PC-3 (cell line): ENCODE data around the gene FUBP3. TPM values are rescaled to one million over a fixed set of nuclear protein-coding genes. Genes with fewer than 3 reads are reported as not detected.

Experiments
- ATAC-seq: fragments of 200-7000 bp; cut with Tn5 transposase; 2 replicates; pipeline ENCODE4 v1.9.1; 2020; ENCODE audit warnings: mild to moderate bottlenecking, moderate library complexity
- BruUV-seq: library from RNA; stranded (reverse); fragments of 400-500 nt; replicated peaks from 2 replicates; lab custom pipeline; 2021; lab: Mats Ljungman, UMichigan
- CTCF ChIA-PET: fragments of 300-600 bp; sonication (Branson Sonifier 250); formaldehyde crosslinking; loops from one replicate; lab custom pipeline; 2022; ENCODE audit warnings: antibody characterized with exemption; lab: Charles Lee
- POLR2A ChIA-PET: fragments of 300-600 bp; sonication (Branson Sonifier 250); formaldehyde crosslinking; loops from one replicate; lab custom pipeline; 2022; ENCODE audit warnings: antibody characterized with exemption; ENCODE audit not compliant: unreplicated experiment; lab: Charles Lee
- DNase-seq: peaks from one replicate; pipeline ENCODE4 v3.0.0-alpha.2; 2015
- H2AFZ ChIP-seq: fragments of 300-600 bp; sonication (generic); 2 replicates; pipeline ENCODE4 v1.6.0; 2016; ENCODE audit warnings: antibody characterized with exemption, low read length
- H3F3A ChIP-seq: fragments of 300-600 bp; sonication (generic); one replicate; pipeline ENCODE4 v1.6.0; 2017; ENCODE audit warnings: antibody characterized with exemption, low read length, control low read depth, mild to moderate bottlenecking; ENCODE audit not compliant: unreplicated experiment
- H3K27ac ChIP-seq: fragments of 300-600 bp; sonication (generic); 2 replicates; pipeline ENCODE4 v1.5.1; 2016; ENCODE audit warnings: mild to moderate bottlenecking, low read length
- H3K27me3 ChIP-seq: fragments of 300-600 bp; sonication (generic); 2 replicates; pipeline ENCODE4 v1.6.1; 2016; ENCODE audit warnings: low read length, mixed read lengths
- H3K36me3 ChIP-seq: fragments of 300-600 bp; sonication (generic); 2 replicates; pipeline ENCODE4 v1.6.1; 2016; ENCODE audit warnings: low read depth, mixed run types, low read length, mixed read lengths
- H3K4me1 ChIP-seq: fragments of 300-600 bp; sonication (generic); 2 replicates; pipeline ENCODE4 v1.5.1; 2016; ENCODE audit warnings: low read length; ENCODE audit not compliant: insufficient read depth
- H3K4me2 ChIP-seq: fragments of 300-600 bp; sonication (generic); 2 replicates; pipeline ENCODE4 v1.6.0; 2016; ENCODE audit warnings: low read length
- H3K4me3 ChIP-seq: fragments of 300-600 bp; sonication (generic); 2 replicates; pipeline ENCODE4 v1.5.1; 2016; ENCODE audit warnings: mild to moderate bottlenecking, low read length, mixed read lengths
- H3K79me2 ChIP-seq: fragments of 300-600 bp; sonication (generic); 2 replicates; pipeline ENCODE4 v1.6.1; 2017; ENCODE audit warnings: low read length, mixed read lengths
- H3K9ac ChIP-seq: fragments of 300-600 bp; sonication (generic); 2 replicates; pipeline ENCODE4 v1.6.0; 2016; ENCODE audit warnings: mild to moderate bottlenecking, low read length
- H3K9me2 ChIP-seq: fragments of 300-600 bp; sonication (generic); replicated peaks from 2 replicates; pipeline ENCODE4 v1.6.1; 2016; ENCODE audit warnings: mixed run types, low read length, mixed read lengths
- H3K9me3 ChIP-seq: fragments of 300-600 bp; sonication (generic); 2 replicates; pipeline ENCODE4 v1.6.1; 2016; ENCODE audit warnings: low read length, mixed read lengths
- H4K20me1 ChIP-seq: fragments of 300-600 bp; sonication (generic); 2 replicates; pipeline ENCODE4 v1.6.1; 2016; ENCODE audit warnings: low read length, mixed read lengths
- CTCF ChIP-seq: fragments of 300-600 bp; sonication (generic); conservative IDR thresholded peaks from 2 replicates; pipeline ENCODE4 v1.5.1; 2017; ENCODE audit warnings: antibody characterized with exemption, low read depth, mild to moderate bottlenecking, low read length
- EZH2 ChIP-seq: fragments of 300-600 bp; sonication (generic); IDR thresholded peaks from one replicate; pipeline ENCODE4 v1.6.1; 2017; ENCODE audit warnings: antibody characterized with exemption, mild to moderate bottlenecking, low read length; ENCODE audit not compliant: unreplicated experiment
- EZH2phosphoT487 ChIP-seq: fragments of 300-600 bp; sonication (generic); IDR thresholded peaks from 2 replicates; pipeline ENCODE4 v1.6.1; 2018; ENCODE audit warnings: mild to moderate bottlenecking, antibody characterized with exemption, low read length, borderline replicate concordance
- intact Hi-C: fragments of 100-400 bp; cut with micrococcal nuclease; formaldehyde crosslinking; loops from 2 replicates; pipeline ENCODE4 v1.9.0; 2023
- total RNA-seq: library from RNA; depleted of rRNA; stranded (reverse); fragments of >200 nt; gene quantifications from 2 replicates; pipeline ENCODE4 v1.2.3, GENCODE V29; 2014

Gene FUBP3
- total RNA-seq, 1 experiment from 2014 or later: 53.7 TPM

GRCh38 chr9:130624154-130624553 is 44.8 kb downstream of the FUBP3 start:
- Histone ChIP-seq H3K79me2 (no peaks in the 10 kb centered on the region), H2AFZ (no peak overlapping the region), H3K4me1 (no peaks in the 10 kb centered on the region), H3K4me2 (no peak overlapping the region), H3K27me3 (no peaks in the 10 kb centered on the region), H4K20me1 (no peaks in the 10 kb centered on the region), H3K9me2 (no peaks in the 10 kb centered on the region), H3K36me3 (peaks cover 13% of the 10 kb centered on the region; the same call in 1 of the 2 replicates), H3K4me3 (no peak overlapping the region), H3K27ac (no peak overlapping the region), H3K9me3 (no peaks in the 10 kb centered on the region), H3K9ac (no peak overlapping the region), H3F3A (no peaks in the 10 kb centered on the region)
- ATAC-seq (no peak), DNase-seq (no peak)
- ChIA-PET CTCF (interaction anchor here (0.5 kb wide), 1 partner anchor 20 kb away, joined by 3 read pairs; no protein-coding TSS in a partner anchor), POLR2A (no interaction called here)
- BruUV-seq: no TSS peak
- intact Hi-C loops: no loop called here
- TF ChIP-seq EZH2 (no peak), CTCF (0 out of 2 replicates have a peak, but pooled peaks have one; percentile 9)

- ChIA-PET CTCF (no interaction called here), POLR2A (no interaction called here)
- no peak for TF ChIP-seq EZH2phosphoT487
- no peak for TF ChIP-seq EZH2
- TF ChIP-seq CTCF: no peak
- DNase-seq (no peak), ATAC-seq (no peak)
- no peak overlapping the region for H3K27ac ChIP-seq
- H3K9ac ChIP-seq: no peak overlapping the region
- no TSS peak for BruUV-seq
- no peaks in the 10 kb centered on the region for H3K4me1 ChIP-seq
- no peaks in the 10 kb centered on the region for H3F3A ChIP-seq
- H4K20me1 ChIP-seq: no peaks in the 10 kb centered on the region
- intact Hi-C loops: no loop called here
- H3K4me2 ChIP-seq: no peak overlapping the region
- H2AFZ ChIP-seq: no peak overlapping the region
- no peaks in the 10 kb centered on the region for H3K79me2 ChIP-seq
- H3K9me3 ChIP-seq: no peaks in the 10 kb centered on the region
- no peaks in the 10 kb centered on the region for H3K27me3 ChIP-seq
- no peaks in the 10 kb centered on the region for H3K9me2 ChIP-seq
- peaks cover 6% of the 10 kb centered on the region; the same call in 1 of the 2 replicates for H3K36me3 ChIP-seq
- no peak overlapping the region for H3K4me3 ChIP-seq
Measured at GRCh38 chr9:130626249-130626996, 47.0 kb downstream of the FUBP3 start.

DNA sequence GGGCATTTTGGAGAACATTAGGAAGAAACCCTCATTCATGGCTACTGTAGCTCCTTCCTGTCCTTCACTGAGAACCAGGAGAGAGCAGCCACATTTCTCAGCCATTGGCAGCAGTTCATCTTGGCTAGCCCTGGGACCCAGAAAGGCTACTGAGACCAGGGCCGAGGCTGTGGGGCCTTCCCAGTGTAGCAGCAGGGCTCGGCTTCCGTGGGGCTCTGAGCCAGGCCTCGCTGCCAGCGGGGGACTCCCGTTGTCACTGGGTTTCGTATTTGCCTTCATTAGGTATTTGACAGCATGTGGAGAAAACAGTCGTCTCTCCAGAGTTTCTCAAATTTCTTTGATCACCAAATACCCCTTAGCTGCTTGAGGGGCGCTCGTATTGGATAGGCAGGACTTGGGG is 47.7 kb downstream of the FUBP3 start:
- no peak overlapping the region for H3K4me3 ChIP-seq
- H3K79me2 ChIP-seq: no peaks in the 10 kb centered on the region
- H3K36me3 ChIP-seq: peaks cover 6% of the 10 kb centered on the region; the same call in 1 of the 2 replicates
- no peak overlapping the region for H3K4me2 ChIP-seq
- no TSS peak for BruUV-seq
- H3F3A ChIP-seq: no peaks in the 10 kb centered on the region
- intact Hi-C loops: no loop called here
- H3K27ac ChIP-seq: no peak overlapping the region
- DNase-seq: no peak
- CTCF ChIA-PET: no interaction called here
- H3K4me1 ChIP-seq: no peaks in the 10 kb centered on the region
- no peaks in the 10 kb centered on the region for H3K9me2 ChIP-seq
- no peaks in the 10 kb centered on the region for H3K27me3 ChIP-seq
- no peak for TF ChIP-seq EZH2
- TF ChIP-seq EZH2phosphoT487: no peak
- TF ChIP-seq CTCF: no peak
- ATAC-seq: no peak
- POLR2A ChIA-PET: no interaction called here
- H3K9me3 ChIP-seq: no peaks in the 10 kb centered on the region
- H3K9ac ChIP-seq: no peak overlapping the region
- no peak overlapping the region for H2AFZ ChIP-seq
- no peaks in the 10 kb centered on the region for H4K20me1 ChIP-seq
